Measurements from ENCODE around the gene SLC34A1. TPM values are rescaled to one million over a fixed set of nuclear protein-coding genes. Genes with fewer than 3 reads are reported as not detected.
"Not testable (repeated sequence)": the region's sequence is repeated elsewhere in the genome, so short reads cannot be mapped to it uniquely, and the experiment has no call there.

SLC34A1 gene
- polyA plus RNA-seq, 3 donors = 118 to 190 (median 157) TPM

DNA sequence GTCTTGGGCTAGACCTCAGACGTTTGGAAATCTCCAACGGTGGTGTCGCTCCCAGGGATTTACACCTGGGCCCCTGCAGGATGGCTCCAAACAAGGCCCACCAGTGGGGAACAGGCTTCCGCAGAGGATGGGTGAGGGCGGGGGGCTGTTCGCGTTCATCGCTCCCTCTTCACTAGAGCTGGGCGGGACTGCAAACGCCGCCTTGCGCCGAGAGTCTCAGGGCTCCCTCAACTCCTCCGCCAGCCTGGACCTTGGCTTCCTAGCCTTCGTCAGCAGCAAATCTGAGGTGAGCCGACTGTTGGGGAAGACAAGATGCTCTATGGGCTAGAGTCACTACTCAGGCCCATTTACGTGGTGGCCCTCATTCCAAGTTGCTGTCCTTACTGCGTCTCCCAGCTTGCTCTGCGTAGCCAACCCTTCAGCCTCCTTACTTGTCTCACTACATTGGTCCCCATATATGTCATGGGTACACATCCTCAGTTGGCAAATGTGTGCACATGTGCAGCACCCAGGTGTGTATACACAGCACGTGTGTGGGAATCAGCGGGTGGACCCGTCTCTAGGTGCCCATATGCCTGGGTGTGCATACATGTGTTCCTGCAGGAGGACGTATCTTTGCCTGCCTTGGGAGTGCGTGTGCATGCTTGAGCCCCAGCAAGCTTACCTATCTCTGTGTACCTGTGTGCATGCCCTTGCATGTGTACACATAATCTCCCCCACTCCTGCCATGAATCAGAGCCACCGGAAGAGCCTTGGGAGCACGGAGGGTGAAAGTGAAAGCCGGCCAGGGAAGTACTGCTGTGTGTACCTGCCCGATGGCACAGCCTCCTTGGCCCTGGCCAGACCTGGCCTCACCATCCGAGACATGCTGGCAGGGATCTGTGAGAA lies 16.0 kb upstream of the SLC34A1 start:
- no peak for DNase-seq (ENCODE audit: low read depth in 3 of 3, low spot score in 2 of 3)

DNA sequence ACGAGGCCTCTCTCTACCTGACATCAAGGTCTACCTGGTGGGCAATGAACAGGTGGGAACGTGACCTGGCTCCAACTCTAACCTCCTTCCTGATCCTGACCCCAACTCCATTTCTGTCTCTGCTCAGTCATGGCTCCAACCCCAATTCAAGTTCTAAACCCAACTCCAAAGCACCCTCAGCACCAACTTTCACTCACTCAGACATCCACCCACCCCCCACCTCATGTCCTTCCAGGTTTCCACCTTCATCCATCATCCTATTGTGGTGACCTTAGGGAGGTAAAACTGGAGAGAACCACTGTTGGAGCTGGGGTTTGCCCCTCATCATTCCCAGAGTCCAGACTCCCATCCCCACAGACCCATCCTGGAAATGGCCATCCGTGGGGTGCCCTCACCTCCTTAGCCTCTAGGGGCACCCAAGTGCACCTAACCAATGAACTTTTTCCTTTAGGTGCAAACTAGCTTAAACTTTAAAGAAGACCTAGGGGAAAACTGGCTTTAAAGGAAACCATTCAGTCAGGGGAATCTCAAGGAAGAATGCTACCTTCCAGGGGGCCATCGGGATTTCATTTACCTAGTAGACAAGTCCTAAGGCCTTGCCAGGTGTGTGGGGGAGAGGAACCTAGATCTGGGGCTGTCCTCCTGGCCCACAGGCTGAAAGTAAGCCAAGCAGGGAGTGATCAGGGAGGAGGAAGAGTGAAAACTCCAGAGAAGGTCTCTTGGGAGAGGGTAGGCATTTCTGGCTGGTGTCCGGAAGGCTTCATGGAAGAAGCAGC lies 15.2 kb upstream of the SLC34A1 start:
- no peak for DNase-seq (ENCODE audit: low read depth in 3 of 3, low spot score in 2 of 3)

DNA sequence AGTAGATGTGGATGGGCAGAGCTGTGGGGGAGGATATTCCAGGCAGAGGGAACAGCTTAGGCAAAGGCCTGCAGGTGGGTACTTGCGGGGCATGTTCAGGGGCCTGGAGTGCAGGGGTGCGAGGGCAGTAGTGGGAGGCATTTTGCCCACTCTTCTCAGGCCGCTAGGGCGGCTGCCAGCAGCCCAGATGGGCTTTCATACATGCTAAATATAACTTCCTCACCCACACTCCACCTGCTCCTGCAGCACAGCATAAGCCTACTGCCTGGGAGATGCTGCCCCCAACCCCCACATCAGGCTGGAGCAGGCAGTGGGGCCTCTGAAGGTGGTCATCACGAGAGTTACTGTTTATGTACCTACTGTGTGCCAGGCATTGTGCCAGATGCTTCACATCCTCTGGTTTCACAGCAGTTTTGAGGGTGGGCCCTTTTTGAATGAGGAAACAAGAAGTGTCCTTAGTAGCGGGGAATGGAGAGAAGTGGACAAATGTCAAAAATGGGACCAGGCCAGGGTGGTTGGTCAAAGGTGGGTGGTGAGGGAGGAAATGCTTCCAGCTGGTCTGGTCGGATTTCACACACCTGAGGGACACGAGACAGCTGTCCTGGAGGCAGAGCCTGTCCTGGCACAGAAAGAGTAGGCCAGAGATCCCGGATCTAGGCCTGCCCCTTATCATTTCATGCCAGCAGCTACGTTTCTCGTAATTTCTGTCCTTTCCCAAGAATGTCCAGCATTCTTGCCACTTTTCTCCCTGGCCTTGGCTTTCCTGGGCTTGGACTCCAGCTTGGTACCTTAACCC lies 14.4 kb upstream of the SLC34A1 start:
- no peak for DNase-seq (ENCODE audit: low read depth in 3 of 3, low spot score in 2 of 3)

DNA sequence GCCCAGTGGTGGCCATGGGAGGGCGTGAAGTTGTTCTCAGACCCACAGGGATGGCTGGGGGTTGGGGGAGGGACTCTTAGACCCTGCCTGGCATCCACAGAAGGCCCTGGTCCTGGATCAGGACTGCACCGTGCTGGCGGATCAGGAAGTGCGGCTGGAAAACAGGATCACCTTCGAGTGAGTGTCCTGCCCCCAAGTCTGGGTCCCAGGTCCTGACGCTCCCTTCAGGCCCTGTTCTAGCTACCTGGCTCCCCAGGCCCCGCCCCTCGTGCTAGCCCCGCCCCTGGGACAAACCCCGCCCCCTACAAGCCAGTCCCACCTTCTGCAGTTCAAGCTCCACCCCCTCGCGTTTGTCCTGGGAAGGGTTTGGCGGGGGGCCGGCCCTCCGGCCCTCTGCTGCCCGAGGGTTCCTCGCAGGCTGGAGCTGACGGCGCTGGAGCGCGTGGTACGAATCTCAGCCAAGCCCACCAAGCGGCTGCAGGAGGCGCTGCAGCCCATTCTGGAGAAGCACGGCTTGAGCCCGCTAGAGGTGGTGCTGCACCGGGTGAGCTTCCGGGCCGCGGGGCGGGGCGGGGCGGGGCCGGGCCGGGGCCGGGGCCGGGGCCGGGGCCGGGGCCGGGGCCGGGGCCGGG lies 13.6 kb upstream of the SLC34A1 start:
- DNase-seq (ENCODE audit: low read depth in 3 of 3, low spot score in 2 of 3) = peak; percentile 54 to 72 (median 67)

DNA sequence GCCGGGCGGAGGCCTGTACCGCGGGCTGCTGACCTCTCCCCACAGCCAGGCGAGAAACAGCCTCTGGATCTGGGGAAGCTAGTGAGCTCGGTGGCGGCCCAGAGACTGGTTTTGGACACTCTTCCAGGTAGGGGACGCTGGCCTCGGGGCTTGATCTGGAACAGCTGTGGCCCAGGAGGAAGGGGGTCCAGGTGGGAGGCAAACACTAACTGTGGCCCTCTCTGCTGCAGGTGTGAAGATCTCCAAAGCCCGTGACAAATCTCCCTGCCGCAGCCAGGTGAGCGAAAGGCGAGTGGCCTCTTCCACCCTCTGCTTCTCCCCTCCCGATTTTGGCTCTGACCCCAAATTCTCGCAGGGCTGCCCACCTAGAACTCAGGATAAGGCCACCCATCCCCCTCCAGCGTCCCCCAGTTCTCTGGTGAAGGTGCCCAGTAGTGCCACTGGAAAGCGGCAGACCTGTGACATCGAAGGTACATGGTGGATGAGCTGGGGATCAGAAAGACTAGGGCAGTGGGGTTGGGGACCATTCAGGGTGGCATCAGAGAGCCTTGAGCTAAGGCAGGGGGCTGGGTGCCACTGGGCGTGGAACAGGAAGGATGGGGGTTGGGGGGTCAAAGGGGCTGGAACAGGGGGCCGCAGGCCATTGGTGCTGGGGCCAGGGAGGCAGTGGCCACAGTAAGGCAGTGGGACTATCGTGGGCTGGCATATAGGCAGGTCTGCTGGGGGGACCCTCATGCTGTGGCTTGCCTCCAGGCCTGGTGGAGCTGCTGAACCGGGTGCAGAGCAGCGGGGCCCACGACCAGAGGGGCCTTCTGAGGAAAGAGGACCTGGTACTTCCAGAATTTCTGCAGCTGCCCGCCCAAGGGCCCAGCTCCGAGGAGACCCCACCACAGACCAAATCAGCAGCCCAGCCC lies 12.9 kb upstream of the SLC34A1 start:
- DNase-seq (ENCODE audit: low read depth in 3 of 3, low spot score in 2 of 3) = no peak

DNA sequence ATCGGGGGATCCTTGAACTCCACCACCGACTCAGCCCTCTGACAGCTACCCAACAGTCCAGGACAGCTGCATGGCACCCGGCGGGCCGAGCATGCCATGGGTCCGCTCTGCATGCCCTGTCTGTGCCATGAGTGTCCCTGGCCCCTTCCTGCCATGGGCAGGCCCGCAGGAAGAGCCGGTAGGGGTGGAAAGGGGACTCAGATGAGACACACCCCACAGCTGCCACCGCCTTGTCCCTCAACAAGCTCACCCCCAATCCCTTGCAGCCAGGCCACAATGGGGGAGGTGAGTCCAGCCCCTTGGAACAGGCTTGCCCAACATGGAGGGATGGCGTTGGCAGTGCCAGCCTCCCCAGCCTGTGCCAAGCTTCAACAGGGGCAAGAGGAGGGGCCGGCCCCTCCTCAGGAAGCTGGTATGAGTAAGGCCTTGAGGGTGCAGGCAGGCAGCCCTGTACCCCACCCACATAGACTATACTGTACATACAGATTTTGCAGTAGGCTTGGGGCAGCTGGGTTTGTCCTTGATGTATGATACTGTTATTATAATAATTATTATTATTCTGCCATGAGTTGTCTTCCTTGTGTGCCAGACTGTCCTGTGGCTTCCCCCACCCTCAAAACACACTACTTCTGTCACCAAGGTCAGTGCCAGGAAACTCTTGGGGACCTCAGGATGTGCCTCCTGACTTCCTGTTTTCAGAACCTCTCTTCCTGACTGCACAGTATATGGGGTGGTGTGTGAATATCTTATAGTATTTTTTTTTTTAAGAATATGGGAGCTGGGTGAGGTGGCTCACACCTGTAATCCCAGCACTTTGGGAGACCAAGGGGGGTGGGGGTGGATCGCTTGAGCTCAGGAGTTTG lies 12.0 kb upstream of the SLC34A1 start:
- no peak for DNase-seq (ENCODE audit: low read depth in 3 of 3, low spot score in 2 of 3)

DNA sequence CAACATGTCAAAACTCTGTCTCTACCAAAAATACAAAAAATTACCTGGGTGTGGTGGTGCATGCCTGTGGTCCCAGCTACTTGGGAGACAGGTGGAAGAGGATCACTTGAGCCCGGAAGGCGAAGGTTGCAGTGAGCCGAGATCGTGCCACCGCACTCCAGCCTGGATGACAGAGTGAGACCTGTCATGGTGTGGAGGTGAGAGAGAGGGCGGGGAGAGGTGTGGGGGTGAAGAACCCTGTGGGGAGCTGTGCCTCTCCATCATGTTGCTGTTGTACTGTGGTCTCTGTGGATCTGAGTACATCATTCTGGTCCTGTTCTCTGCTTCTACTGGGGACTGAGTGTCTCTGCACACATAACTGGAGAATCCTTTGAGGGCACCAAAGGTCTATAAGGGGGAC lies 11.3 kb upstream of the SLC34A1 start:
- no peak for DNase-seq (ENCODE audit: low read depth in 3 of 3, low spot score in 2 of 3)

DNA sequence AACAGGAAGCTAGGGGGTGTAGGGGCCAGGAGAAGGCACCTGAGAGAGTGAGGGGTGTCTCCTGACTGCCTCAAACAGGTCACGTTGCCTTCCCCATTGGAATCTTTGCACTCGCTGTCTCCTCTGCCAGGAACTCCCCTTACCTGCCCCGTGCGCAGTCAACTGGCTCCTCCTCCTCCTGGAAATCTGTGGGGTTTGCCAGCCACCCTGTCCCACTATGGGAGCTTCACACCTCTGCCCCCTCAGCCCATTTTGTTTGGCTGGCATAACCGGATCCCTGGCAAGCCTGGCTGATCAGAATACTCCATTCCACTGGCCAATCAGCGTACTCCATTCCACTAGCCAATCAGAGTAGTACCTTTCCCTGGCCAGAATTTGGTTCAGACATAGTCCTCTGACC lies 10.4 kb upstream of the SLC34A1 start:
- DNase-seq (ENCODE audit: low read depth in 3 of 3, low spot score in 2 of 3) = no peak

DNA sequence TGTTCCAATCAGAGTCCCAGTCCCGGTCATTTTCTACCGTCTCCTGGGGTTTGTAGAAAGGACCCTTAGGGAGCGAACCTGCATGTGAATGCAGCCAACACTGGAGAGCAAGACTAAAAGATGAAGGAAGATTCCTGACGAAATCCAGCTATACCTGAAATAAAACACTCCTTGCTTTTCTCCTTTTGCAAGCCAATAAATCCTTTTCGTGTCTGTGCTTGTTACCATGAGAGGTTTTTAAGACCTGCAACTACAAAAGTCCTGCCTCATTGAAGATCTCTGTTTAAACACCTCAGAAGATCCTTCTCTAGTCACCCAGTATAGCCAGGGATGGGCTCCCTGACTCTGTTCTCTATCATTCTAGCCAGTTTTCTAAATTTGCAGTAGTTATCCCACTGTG lies 10.0 kb upstream of the SLC34A1 start:
- DNase-seq (ENCODE audit: low read depth in 3 of 3, low spot score in 2 of 3) = no peak

DNA sequence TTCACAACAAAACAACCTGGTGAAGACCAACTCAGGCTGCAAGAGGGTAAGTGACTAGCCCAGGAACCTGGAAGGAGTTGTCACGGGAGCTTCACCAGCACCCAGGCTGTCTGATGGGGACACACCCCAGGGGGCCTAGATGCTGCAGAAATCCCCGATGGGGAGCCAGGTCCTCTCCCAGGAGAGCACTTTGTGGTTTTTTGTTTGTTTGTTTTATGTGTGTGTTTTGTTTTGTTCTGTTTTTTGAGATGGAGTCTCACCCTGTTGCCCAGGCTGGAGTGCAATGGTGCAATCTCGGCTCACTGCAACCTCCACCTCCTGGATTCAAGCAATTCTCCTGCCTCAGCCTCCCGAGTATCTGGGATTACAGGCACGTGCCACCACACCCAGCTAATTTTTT lies 8.7 kb upstream of the SLC34A1 start:
- not testable (repeated sequence) for DNase-seq (ENCODE audit: low read depth in 3 of 3, low spot score in 2 of 3)

DNA sequence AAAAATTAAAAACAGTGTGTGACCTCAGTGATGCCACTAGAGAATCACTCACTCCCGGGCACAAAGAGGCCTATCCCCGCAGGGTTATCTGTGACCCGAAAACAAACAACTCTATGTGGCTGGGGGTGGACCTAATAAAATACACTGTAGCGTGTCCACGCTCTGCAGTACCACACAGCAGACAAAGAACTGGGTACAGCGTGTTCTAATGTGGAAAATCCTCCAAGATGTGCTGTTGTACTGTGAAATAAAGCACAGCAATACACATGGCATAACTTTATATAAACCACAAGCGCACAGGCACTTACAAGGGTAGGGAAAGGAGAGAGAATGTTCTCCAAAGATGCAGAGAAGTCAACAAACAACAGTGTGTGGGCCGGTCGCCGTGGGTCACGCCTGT lies 8.1 kb upstream of the SLC34A1 start:
- no peak for DNase-seq (ENCODE audit: low read depth in 3 of 3, low spot score in 2 of 3)

DNA sequence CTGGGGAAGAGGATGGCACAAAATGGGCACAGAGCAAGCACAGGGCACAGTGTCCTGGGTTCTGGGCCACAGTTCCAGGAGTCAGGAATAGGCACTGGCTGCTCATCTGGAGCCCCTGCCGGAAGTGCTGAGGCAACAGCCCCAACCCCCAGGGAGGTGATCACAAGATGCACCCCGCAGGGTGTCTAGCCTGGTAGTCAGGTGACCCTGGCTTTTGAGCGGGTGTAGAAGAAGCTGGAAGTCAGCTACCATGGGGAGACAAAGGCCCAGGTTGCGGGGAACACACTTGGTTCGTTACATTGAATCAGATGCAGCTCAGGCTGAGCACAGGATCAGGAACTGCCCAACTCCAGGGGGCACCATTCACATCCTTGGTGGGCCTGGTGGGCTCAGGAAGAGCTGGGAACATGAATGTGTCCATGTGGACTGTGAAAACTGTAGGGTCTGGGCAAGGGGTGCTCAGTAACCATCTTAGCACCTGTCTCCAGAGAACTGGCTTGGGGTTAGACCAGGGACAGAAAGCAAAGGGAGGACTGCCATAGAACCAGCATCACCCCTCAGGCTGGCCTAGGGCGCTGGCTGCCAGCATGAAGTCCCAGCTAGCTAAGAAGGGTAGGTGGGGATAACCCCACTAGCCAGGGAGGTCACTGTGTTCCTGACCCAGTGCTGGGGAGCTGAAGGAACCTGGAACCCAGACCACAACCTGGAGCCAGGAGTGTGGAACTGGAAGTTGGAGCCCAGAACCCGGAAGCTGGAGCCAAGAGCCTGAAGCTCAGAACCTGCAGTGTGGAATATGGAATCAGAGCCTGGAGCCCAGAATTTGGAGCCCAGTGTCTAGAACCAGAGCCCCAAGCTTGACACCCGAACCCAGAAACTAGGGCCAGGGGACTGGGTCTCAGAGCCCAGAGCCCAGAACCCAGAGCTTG lies 6.1 kb upstream of the SLC34A1 start:
- DNase-seq (ENCODE audit: low read depth in 3 of 3, low spot score in 2 of 3) = no peak

DNA sequence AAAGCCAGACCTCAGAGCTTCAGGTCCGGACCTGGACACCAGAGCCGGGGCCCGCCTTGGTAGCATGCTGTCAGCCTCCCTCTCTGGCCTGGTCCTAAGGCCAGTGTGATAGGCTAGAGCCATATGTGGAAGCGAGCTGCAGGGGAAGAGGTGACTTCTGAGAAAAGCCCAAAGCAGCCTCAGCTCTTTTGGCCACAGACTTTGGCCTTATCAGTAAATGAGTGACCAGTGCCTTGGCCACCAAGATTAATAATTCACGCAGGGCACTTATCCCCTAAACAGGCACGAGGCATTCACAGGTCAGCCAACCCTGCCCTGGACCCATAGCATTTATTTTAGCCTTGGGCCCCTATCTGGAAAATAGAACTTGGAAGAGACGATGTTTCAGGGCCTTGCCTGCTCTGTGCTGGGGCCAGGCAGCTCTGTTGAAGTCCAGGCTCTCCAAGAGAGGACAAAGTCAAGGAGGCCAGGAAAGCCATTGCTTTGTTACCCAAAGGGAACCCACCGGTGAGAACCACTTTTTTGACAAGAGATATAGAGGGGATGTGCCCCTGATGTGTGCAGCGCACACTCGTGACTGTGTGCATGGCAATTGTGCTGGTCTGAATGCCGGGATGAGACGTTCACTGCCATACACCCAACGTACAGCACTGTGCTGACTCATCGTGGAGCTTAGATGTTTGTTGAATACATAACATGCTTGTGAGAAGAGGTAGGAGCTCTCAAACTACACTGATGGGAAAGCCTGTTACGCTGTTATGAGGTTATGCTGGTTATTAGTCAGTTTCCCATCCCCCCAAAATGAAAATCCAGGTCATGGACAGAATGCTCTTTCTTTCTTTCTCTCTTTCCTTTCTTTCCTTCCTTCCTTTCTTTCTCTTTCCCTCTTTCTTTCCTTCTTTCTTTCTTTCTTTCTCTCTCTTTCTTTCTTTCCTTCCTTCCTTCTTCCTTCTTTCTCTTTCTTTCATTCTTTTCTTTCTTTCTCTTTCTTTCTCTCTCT lies 5.0 kb upstream of the SLC34A1 start:
- no peak for DNase-seq (ENCODE audit: low read depth in 3 of 3, low spot score in 2 of 3)

DNA sequence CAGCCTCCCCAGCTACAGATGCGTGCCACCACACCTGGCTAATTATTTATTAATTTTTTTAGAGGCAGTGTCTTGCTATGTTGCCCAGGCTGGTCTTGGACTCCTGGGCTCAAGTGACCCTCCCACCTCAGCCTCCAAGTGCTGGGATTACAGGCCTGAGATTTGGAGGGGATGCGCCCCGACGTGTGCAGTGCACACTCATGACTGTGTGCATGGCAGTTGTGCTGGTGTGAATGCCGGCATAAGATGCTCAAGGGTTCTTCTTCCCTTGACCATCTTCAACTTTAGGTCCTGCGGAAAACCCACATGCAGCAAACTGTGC lies 3.5 kb upstream of the SLC34A1 start:
- DNase-seq (ENCODE audit: low read depth in 3 of 3, low spot score in 2 of 3) = no peak

DNA sequence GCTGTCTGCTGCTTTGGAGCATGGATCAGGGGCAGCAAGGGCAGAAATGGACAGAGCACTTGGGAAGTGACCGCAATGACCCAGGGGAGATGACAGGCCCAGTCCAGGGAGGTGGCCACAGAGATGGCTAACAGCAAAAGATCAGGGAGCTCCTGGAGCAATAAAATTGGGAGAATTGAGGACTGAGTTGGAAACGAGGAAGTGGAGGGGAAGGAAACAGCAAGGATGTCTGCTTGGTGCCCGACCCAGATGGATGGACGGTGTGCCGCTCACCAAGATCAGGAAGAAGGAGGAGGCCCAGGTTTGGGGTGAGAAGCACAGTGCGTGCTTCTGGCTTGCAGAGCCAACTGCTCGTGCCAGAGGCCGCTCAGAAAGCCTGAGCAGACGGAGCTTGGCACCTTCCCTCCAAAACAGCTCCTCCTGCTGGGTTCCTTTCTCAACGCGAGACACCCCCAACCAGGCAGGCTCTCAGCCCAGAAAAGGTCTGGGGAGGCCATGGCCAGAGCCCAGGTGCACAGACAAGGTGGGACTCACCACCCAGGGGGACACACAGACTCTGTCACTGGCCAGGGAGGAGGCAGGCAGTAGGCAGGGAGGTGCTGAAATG lies 1.7 kb upstream of the SLC34A1 start:
- DNase-seq (ENCODE audit: low read depth in 3 of 3, low spot score in 2 of 3) = no peak

DNA sequence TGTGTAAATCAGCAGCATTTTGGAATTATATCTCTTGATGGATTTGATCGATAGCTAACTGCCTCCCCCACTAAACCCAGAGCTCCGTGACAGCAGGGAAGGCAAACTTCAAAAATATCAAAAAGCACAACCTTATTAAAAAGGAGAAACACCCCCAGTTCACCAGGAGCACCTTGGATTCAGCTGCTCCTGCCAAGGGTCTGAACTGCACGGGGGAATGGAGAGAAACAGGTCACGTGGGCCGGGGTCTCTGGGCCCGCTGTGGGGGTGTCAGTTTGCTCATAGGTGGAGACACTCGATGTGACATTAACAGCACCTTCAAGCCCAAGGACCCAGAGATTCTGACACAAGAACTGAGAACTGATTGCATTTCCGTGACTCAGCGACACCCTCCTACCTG lies 1.1 kb upstream of the SLC34A1 start:
- no peak for DNase-seq (ENCODE audit: low read depth in 3 of 3, low spot score in 2 of 3)
